HEK293T (cell line): ENCODE measurements around the gene TM4SF18.

Experiments used
- CTCF ChIA-PET: fragments of 350-600 bp; formaldehyde crosslinking; extraction: SDS; loops from one replicate; lab custom pipeline; 2021; ENCODE audit warnings: antibody characterized with exemption, inconsistent platforms; lab: Yijun Ruan, JAX
- POLR2A ChIA-PET: fragments of 350-600 bp; formaldehyde crosslinking; extraction: SDS; loops from one replicate; lab custom pipeline; 2020; ENCODE audit warnings: antibody characterized with exemption, inconsistent platforms; lab: Yijun Ruan, JAX
- DNase-seq: peaks from one replicate; pipeline ENCODE4 v3.0.0; 2012; ENCODE audit warnings: mixed read lengths; ENCODE audit errors: extremely low spot score
- ARNT ChIP-seq: fragments of 450-650 bp; IDR thresholded peaks from 2 replicates; pipeline ENCODE4 v1.6.1; 2017; ENCODE audit warnings: mild to moderate bottlenecking
- BHLHE40 ChIP-seq: fragments of 450-650 bp; IDR thresholded peaks from 2 replicates; pipeline ENCODE4 v1.6.1; 2016; ENCODE audit warnings: mild to moderate bottlenecking, moderate library complexity, borderline replicate concordance
- CTBP1 ChIP-seq: fragments of 450-650 bp; IDR thresholded peaks from 2 replicates; pipeline ENCODE4 v1.6.1; 2016; ENCODE audit warnings: borderline replicate concordance
- ELF4 ChIP-seq: fragments of 450-650 bp; IDR thresholded peaks from 2 replicates; pipeline ENCODE4 v1.6.1; 2017; ENCODE audit warnings: antibody characterized with exemption
- FOXA1 ChIP-seq: fragments of 450-650 bp; IDR thresholded peaks from 2 replicates; pipeline ENCODE4 v1.6.1; 2016; ENCODE audit warnings: mild to moderate bottlenecking
- FOXK2 ChIP-seq: fragments of 450-650 bp; IDR thresholded peaks from 2 replicates; pipeline ENCODE4 v1.6.1; 2016; ENCODE audit warnings: mild to moderate bottlenecking
- FOXM1 ChIP-seq: fragments of 450-650 bp; IDR thresholded peaks from 2 replicates; pipeline ENCODE4 v1.6.1; 2017; ENCODE audit warnings: mild to moderate bottlenecking, borderline replicate concordance
- HDGF ChIP-seq: fragments of 450-650 bp; IDR thresholded peaks from 2 replicates; pipeline ENCODE4 v1.6.1; 2017; ENCODE audit warnings: antibody characterized with exemption, borderline replicate concordance
- L3MBTL2 ChIP-seq: fragments of 450-650 bp; conservative IDR thresholded peaks from 2 replicates; pipeline ENCODE4 v1.6.1; 2016; ENCODE audit warnings: mild to moderate bottlenecking
- LEF1 ChIP-seq: fragments of 450-650 bp; IDR thresholded peaks from 2 replicates; pipeline ENCODE4 v1.6.1; 2017; ENCODE audit warnings: mild to moderate bottlenecking, borderline replicate concordance
- NFRKB ChIP-seq: fragments of 450-650 bp; IDR thresholded peaks from 2 replicates; pipeline ENCODE4 v1.6.1; 2016; ENCODE audit warnings: mild to moderate bottlenecking, moderate library complexity
- PKNOX1 ChIP-seq: fragments of 450-650 bp; IDR thresholded peaks from 2 replicates; pipeline ENCODE4 v1.6.1; 2016
- SP1 ChIP-seq: fragments of 450-650 bp; IDR thresholded peaks from 2 replicates; pipeline ENCODE4 v1.6.1; 2017
- SUZ12 ChIP-seq: fragments of 450-650 bp; IDR thresholded peaks from 2 replicates; pipeline ENCODE4 v1.6.1; 2016; ENCODE audit warnings: mild to moderate bottlenecking
- TARDBP ChIP-seq: fragments of 450-650 bp; IDR thresholded peaks from 2 replicates; pipeline ENCODE4 v1.6.1; 2016
- ZNF384 ChIP-seq: fragments of 450-650 bp; IDR thresholded peaks from 2 replicates; pipeline ENCODE4 v1.6.1; 2016

Gene TM4SF18

DNA sequence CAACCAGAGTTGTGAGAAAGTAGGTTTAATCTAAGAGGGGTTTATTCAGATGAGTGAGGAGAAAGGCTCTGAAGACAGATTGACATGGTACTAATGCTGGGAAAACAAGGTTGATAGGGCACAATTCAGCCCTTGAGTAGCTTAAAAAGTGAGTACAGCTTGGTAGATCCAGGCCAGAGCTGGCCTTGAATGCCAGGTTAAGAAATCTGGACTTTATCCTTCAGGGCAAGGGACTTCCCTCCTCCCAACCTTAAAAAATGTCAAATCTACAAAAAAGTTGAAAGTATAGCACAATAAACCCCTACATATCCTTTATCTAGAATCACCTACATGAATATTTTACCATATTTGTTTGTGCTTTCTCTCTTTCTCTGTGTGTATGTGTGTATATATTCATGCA, 7.9 kb downstream of the TM4SF18 start:
- ChIA-PET CTCF (no interaction called here), POLR2A (no interaction called here)
- DNase-seq: no peak
- no peak for TF ChIP-seq SUZ12
- TF ChIP-seq SP1: no peak

- ChIA-PET CTCF (no interaction called here), POLR2A (interaction anchor here (1.0 kb wide), 1 partner anchor 11 kb away, joined by 3 read pairs; no protein-coding TSS in a partner anchor)
- no peak for DNase-seq
- no peak for TF ChIP-seq FOXA1
- TF ChIP-seq LEF1: no peak
- no peak for TF ChIP-seq FOXM1
- TF ChIP-seq L3MBTL2: no peak
- no peak for TF ChIP-seq PKNOX1
- no peak for TF ChIP-seq TARDBP
- no peak for TF ChIP-seq SP1
- no peak for TF ChIP-seq ELF4
- TF ChIP-seq ARNT: no peak
- no peak for TF ChIP-seq HDGF
- TF ChIP-seq BHLHE40: no peak
- no peak for TF ChIP-seq NFRKB
- no peak for TF ChIP-seq FOXK2
- TF ChIP-seq CTBP1: no peak
- no peak for TF ChIP-seq SUZ12
- TF ChIP-seq ZNF384: no peak
These were observed 9.1 kb downstream of the TM4SF18 start for GRCh38 chr3:149324332-149324731.

DNA sequence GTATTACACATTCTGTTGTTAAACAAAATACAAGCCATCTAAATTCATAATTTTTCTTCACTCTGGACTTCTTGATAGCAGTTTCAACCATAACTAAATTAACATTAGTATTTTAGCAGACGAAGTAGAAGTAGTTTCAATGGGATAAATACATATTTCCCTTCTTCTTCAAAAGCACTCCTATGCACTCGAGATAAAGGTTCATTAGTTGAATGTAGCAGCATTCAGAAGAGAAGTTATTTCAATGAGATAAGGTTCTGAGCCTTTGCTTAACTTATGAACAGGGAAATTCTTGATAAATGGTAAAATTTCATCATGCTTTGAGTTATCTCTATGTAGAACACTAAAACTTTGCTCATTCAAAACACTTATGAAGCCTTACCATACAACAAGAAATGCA, 11.8 kb downstream of the TM4SF18 start:
- ChIA-PET CTCF (no interaction called here), POLR2A (no interaction called here)
- no peak for DNase-seq
- TF ChIP-seq HDGF (no peak), ARNT (no peak), FOXK2 (no peak), BHLHE40 (no peak), PKNOX1 (no peak), TARDBP (no peak), SP1 (no peak), FOXA1 (no peak), FOXM1 (no peak), SUZ12 (no peak), CTBP1 (no peak), LEF1 (no peak), NFRKB (no peak), ZNF384 (no peak)

DNA sequence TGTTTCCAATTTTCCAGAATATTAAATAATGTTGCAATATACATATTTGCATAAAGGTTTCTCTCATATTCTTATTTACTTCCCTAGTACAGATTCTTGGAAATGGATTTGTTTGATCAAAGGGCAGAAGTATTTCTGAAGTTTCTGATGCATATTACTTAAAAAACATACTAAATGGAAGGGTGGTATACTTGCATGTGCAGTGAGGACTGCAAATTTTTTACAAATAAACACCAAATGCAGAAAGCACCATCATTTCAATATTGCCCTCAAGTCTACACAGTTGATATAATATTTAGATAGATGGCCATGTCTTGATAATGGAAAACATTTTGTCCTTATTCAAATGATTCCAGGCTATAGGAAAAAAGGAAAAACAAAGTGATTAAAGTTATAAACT, 12.3 kb downstream of the TM4SF18 start:
- DNase-seq: no peak
- POLR2A ChIA-PET: no interaction called here
- CTCF ChIA-PET: no interaction called here
- TF ChIP-seq ZNF384: no peak
- no peak for TF ChIP-seq LEF1
- no peak for TF ChIP-seq ELF4
- TF ChIP-seq HDGF: no peak
- TF ChIP-seq BHLHE40: no peak
- no peak for TF ChIP-seq FOXA1
- no peak for TF ChIP-seq FOXK2
- no peak for TF ChIP-seq PKNOX1
- no peak for TF ChIP-seq TARDBP
- no peak for TF ChIP-seq SUZ12
- no peak for TF ChIP-seq SP1
- TF ChIP-seq ARNT: no peak
- no peak for TF ChIP-seq NFRKB
- no peak for TF ChIP-seq FOXM1
- no peak for TF ChIP-seq CTBP1
- no peak for TF ChIP-seq L3MBTL2

GRCh38 chr3:149319750-149320149, 13.7 kb downstream of the TM4SF18 start:
- no peak for TF ChIP-seq NFRKB
- DNase-seq: no peak
- ChIA-PET POLR2A (no interaction called here), CTCF (no interaction called here)

GRCh38 chr3:149317072-149317471, 16.4 kb downstream of the TM4SF18 start:
- no peak for DNase-seq
- TF ChIP-seq SUZ12: no peak
- TF ChIP-seq FOXA1: no peak
- TF ChIP-seq FOXM1: no peak
- TF ChIP-seq FOXK2: no peak
- TF ChIP-seq SP1: no peak
- TF ChIP-seq NFRKB: no peak
- no peak for TF ChIP-seq BHLHE40
- no peak for TF ChIP-seq PKNOX1
- TF ChIP-seq ELF4: no peak
- no peak for TF ChIP-seq ARNT
- CTCF ChIA-PET: no interaction called here
- POLR2A ChIA-PET: no interaction called here
